HG02943 (cell line): ENCODE results near the gene ENDOV.

Experiments
- ATAC-seq: cut with Tn5 transposase; IDR thresholded peaks from one replicate; pipeline ENCODE4 v1.9.1; 2021; ENCODE audit warnings: mild to moderate bottlenecking, low read depth, moderate library complexity; ENCODE audit not compliant: unreplicated experiment

ENDOV gene

GRCh38 chr17:80429356-80430275 is 14.6 kb downstream of the ENDOV start:
- no peak for ATAC-seq

- ATAC-seq, result no peak
Measured at GRCh38 chr17:80430446-80431245, 15.7 kb downstream of the ENDOV start.

GRCh38 chr17:80431246-80432195 is 16.6 kb downstream of the ENDOV start:
- no peak for ATAC-seq

- no peak for ATAC-seq
Measured at GRCh38 chr17:80432350-80432955, 17.5 kb downstream of the ENDOV start.

GRCh38 chr17:80432961-80433550 is 18.1 kb downstream of the ENDOV start:
- ATAC-seq, result no peak

GRCh38 chr17:80433916-80434666 is 19.1 kb downstream of the ENDOV start:
- no peak for ATAC-seq

- ATAC-seq, result no peak
Measured at GRCh38 chr17:80437532-80437931, 22.6 kb downstream of the ENDOV start.

GRCh38 chr17:80438806-80439205 is 23.8 kb downstream of the ENDOV start:
- no peak for ATAC-seq

- no peak for ATAC-seq
Measured at GRCh38 chr17:80439499-80439898, 24.5 kb downstream of the ENDOV start.

- no peak for ATAC-seq
Measured at GRCh38 chr17:80441133-80441578, 26.2 kb downstream of the ENDOV start.

- ATAC-seq, result no peak
Measured at GRCh38 chr17:80441598-80442322, 26.8 kb downstream of the ENDOV start.

GRCh38 chr17:80442323-80442659 is 27.3 kb downstream of the ENDOV start:
- ATAC-seq, result no peak

- ATAC-seq, result no peak
Measured at GRCh38 chr17:80442764-80443163, 27.8 kb downstream of the ENDOV start.

GRCh38 chr17:80443498-80443897 is 28.5 kb downstream of the ENDOV start:
- ATAC-seq, result no peak

- ATAC-seq, result no peak
Measured at GRCh38 chr17:80443916-80444643, 29.1 kb downstream of the ENDOV start.

- no peak for ATAC-seq
Measured at GRCh38 chr17:80444644-80444979, 29.6 kb downstream of the ENDOV start.

GRCh38 chr17:80445007-80445725 is 30.2 kb downstream of the ENDOV start:
- no peak for ATAC-seq
